H4 (cell line): ENCODE results near the gene SERPINB7. TPM values are rescaled to one million over a fixed set of nuclear protein-coding genes. Genes with fewer than 3 reads are reported as not detected.

Source experiments
- DNase-seq: peaks from one replicate; pipeline ENCODE4 v3.0.0-alpha.2; 2015; ENCODE audit warnings: low spot score
- total RNA-seq: library from RNA; depleted of rRNA; stranded (reverse); fragments of >200 nt; shearing (Covaris generic); gene quantifications from 2 replicates; pipeline ENCODE4 v1.2.3, GENCODE V29; 2014; rRNA removed

The SERPINB7 gene
- total RNA-seq, 1 experiment from 2014 or later: 1.3 TPM

DNA sequence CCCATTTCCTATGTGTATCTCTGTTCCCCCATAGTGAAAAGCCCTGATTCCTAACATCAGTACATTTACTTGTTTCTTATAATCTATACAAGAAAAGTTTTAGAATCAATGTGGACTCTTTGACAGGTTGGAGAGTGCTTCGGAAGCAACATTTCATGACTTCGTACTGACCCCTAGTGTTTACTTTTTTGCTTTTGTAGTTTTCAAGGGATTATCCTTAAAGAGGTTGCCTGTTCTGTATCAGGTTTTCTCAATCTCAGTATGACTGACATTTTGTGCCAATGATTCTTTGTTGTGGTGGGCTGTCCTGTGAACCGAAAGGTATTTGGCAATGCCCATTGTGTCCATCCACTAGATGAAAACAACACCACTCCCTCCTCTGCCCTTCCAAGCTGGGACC is 69.0 kb downstream of the SERPINB7 start:
- DNase-seq: peak; percentile 31

- peak; percentile 71 for DNase-seq
Measured at GRCh38 chr18:63848159-63848558, 72.9 kb downstream of the SERPINB7 start.

DNA sequence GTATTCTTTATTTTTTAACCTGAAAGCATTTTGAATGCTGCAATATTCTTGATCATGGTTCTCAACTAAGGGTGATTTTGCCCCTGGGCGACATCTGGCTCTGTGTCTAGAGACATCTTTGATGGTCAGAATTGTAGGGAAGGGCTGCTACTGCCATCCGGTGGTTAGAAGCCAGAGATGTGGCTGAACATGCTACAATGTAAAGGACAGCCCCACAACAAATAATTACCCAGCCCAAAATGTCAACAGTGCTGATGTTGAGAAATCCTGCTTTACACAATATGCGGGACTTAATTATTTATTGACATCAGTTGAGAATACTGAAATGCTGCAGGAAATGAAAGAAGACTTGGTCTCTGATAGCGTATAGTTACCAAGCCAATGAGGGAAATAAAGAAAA is 74.8 kb downstream of the SERPINB7 start:
- peak; percentile 58 for DNase-seq

DNA sequence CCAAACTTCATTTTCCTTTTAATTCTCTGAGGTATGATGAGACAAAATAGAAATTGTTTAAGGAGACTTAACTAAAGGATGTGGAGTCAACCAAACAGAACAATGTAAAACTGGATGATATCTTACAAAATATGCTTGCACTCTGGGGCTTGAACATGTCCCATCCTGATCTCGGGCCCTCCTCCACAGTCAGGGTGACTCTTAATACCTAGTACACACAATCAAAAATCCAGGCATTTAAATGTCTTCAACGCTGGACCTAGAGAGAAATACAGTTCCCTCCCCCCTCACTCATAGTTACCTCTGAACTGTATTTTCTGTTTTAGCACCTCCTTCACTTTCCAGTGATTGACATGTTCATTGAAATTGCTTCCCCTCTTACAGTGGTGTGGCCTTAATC is 75.4 kb downstream of the SERPINB7 start:
- no peak for DNase-seq

Other genes starting within 250 kb of the SERPINB7 start
- gene SERPINB12, start 233.0 kb upstream of the SERPINB7 start, total RNA-seq: not detected in 2 replicates
- gene SERPINB13, start 188.1 kb upstream of the SERPINB7 start, total RNA-seq: not detected in 2 replicates
- not detected in 2 replicates for gene SERPINB4, start 131.2 kb upstream of the SERPINB7 start, total RNA-seq
- gene SERPINB3, start 113.5 kb upstream of the SERPINB7 start, total RNA-seq: not detected in 2 replicates
- gene SERPINB11, start 72.5 kb upstream of the SERPINB7 start, total RNA-seq: not detected in 2 replicates
- gene SERPINB2, start 112.3 kb downstream of the SERPINB7 start, total RNA-seq: 0.39 and 1.0 TPM in 2 replicates
- gene SERPINB10, start 132.5 kb downstream of the SERPINB7 start, total RNA-seq: 1.0 TPM in 1 of 2 replicates, not detected in the other
- gene HMSD, start 173.9 kb downstream of the SERPINB7 start, total RNA-seq: 0.12 TPM in 1 of 2 replicates, not detected in the other
- gene SERPINB8, start 194.7 kb downstream of the SERPINB7 start, total RNA-seq: 7.8 and 9.2 TPM in 2 replicates